ENCODE results near the gene ST3GAL5. TPM values are rescaled to one million over a fixed set of nuclear protein-coding genes. Genes with fewer than 3 reads are reported as not detected.
"Not testable (repeated sequence)": the region's sequence is repeated elsewhere in the genome, so short reads cannot be mapped to it uniquely, and the experiment has no call there.

Gene ST3GAL5
- total RNA-seq, 1 donor from 2014 or later, result 25.8 TPM

DNA sequence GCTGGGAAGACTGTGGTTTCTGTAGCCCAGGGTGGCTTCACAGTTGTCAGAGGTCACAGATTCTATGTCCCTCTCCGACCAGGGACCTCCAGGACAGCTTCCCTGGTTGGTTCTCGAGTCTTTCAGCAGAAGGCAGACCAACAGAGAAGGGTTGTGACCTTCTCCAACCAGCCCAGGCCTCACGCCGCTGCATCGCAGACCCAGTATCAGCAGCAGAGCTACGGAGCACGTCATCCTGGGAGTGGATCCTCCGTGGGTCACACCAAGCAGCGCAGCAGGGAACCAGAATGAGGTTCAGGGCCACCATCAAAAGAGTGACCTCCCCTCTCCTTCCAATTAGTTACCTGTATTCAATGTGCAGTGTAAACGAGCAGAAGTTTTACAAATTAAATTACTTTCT is 49.3 kb downstream of the ST3GAL5 start:
- Mint-ChIP-seq H3K27ac (no peak overlapping the region), H3K27me3 (ENCODE audit: low read depth) (no peaks in the 10 kb centered on the region), H3K4me1 (no peaks in the 10 kb centered on the region), H3K4me3 (no peak overlapping the region), H3K9me3 (peaks cover 32% of the 10 kb centered on the region), H3K36me3 (peaks cover 36% of the 10 kb centered on the region)
- DNase-seq (ENCODE audit: low spot score in 2 of 2, unreplicated experiment in 2 of 2), result no peak
- TF ChIP-seq, protein P1, sequence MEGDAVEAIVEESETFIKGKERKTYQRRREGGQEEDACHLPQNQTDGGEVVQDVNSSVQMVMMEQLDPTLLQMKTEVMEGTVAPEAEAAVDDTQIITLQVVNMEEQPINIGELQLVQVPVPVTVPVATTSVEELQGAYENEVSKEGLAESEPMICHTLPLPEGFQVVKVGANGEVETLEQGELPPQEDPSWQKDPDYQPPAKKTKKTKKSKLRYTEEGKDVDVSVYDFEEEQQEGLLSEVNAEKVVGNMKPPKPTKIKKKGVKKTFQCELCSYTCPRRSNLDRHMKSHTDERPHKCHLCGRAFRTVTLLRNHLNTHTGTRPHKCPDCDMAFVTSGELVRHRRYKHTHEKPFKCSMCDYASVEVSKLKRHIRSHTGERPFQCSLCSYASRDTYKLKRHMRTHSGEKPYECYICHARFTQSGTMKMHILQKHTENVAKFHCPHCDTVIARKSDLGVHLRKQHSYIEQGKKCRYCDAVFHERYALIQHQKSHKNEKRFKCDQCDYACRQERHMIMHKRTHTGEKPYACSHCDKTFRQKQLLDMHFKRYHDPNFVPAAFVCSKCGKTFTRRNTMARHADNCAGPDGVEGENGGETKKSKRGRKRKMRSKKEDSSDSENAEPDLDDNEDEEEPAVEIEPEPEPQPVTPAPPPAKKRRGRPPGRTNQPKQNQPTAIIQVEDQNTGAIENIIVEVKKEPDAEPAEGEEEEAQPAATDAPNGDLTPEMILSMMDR (IDR thresholded peaks at IDR 0.05; ENCODE audit: unreplicated experiment), result no peak

DNA sequence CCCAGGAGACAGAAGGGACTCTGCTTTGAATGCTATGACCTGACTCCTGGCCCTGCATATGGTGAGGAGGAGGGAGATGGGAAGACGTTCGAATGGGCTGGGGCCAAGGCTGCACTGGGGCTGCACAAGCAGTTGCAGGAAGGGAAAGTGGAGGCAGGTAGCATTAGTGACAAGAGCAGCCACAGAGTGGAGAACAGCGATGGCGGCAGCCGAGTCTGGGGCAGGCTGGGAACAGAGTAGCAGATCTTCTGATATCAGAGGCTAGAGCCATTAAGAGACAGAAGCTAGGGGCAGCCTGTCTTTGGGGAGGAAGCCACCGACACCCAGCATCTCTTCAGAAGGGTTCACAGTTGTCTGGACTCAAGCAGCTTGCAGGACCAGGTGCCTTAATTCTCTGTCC is 50.1 kb downstream of the ST3GAL5 start:
- Mint-ChIP-seq H3K9me3 (peaks cover 38% of the 10 kb centered on the region), H3K27me3 (ENCODE audit: low read depth) (no peaks in the 10 kb centered on the region), H3K27ac (no peak overlapping the region), H3K36me3 (peaks cover 34% of the 10 kb centered on the region), H3K4me1 (no peaks in the 10 kb centered on the region), H3K4me3 (no peak overlapping the region)
- no peak for DNase-seq (ENCODE audit: low spot score in 2 of 2, unreplicated experiment in 2 of 2)
- TF ChIP-seq, protein P1 (IDR thresholded peaks at IDR 0.05; ENCODE audit: unreplicated experiment), result no peak

GRCh38 chr2:85838181-85838580 is 50.6 kb downstream of the ST3GAL5 start:
- Mint-ChIP-seq H3K4me3 (no peak overlapping the region), H3K27me3 (ENCODE audit: low read depth) (no peaks in the 10 kb centered on the region), H3K4me1 (no peaks in the 10 kb centered on the region), H3K36me3 (peaks cover 29% of the 10 kb centered on the region), H3K27ac (no peak overlapping the region), H3K9me3 (peaks cover 38% of the 10 kb centered on the region)
- TF ChIP-seq, protein P1 (IDR thresholded peaks at IDR 0.05; ENCODE audit: unreplicated experiment), result no peak
- no peak for DNase-seq (ENCODE audit: low spot score in 2 of 2, unreplicated experiment in 2 of 2)

DNA sequence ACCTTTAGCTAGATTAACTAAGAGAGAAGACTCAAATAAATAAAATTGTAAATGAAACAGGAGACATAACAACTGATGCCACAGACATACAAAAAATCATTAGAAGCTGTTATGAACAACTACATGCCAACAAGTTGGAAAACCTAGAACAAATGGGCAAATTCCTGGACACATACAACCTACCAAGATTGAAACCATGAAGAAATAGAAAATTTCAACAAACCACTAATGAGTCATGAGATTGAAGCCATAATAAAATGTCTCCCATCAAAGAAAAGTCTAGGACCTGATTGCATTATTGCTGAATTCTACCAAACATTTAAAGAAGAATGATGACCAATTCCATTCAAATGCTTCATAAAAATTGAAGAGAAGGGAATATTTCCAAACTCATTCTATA is 54.3 kb downstream of the ST3GAL5 start:
- Mint-ChIP-seq H3K27me3 (ENCODE audit: low read depth) (no peaks in the 10 kb centered on the region), H3K4me1 (no peaks in the 10 kb centered on the region), H3K4me3 (no peak overlapping the region), H3K27ac (no peak overlapping the region), H3K9me3 (peaks cover 38% of the 10 kb centered on the region), H3K36me3 (peaks cover 10% of the 10 kb centered on the region)
- no peak for DNase-seq (ENCODE audit: low spot score in 2 of 2, unreplicated experiment in 2 of 2)
- TF ChIP-seq, protein P1 (IDR thresholded peaks at IDR 0.05; ENCODE audit: unreplicated experiment), result no peak

DNA sequence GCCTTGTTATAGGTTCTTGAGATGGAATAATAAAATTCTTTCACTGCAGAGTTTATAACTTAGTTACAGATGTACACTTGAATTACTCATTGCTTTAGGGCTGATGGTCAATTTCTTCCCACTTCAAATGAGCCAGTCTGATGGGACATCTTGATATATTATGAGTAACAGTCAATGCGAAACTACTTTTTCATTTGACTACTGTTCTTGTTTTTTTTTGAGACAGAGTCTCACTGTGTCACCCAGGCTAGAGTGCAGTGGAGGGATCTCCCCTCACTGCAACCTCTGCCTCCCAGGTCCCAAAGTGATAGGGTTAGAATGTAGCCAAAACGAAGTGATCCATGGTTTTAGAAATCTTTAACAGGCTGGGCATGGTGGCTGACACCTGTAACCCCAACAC is 57.1 kb downstream of the ST3GAL5 start:
- Mint-ChIP-seq H3K4me1 (peaks cover 10% of the 10 kb centered on the region), H3K36me3 (peaks cover 3% of the 10 kb centered on the region), H3K27me3 (ENCODE audit: low read depth) (peaks cover 1% of the 10 kb centered on the region), H3K9me3 (peaks cover 34% of the 10 kb centered on the region), H3K4me3 (no peak overlapping the region), H3K27ac (no peak overlapping the region)
- TF ChIP-seq, protein P1 (IDR thresholded peaks at IDR 0.05; ENCODE audit: unreplicated experiment), result no peak
- no peak for DNase-seq (ENCODE audit: low spot score in 2 of 2, unreplicated experiment in 2 of 2)

GRCh38 chr2:85830645-85831044 is 58.1 kb downstream of the ST3GAL5 start:
- Mint-ChIP-seq H3K4me3 (no peak overlapping the region), H3K27ac (no peak overlapping the region), H3K9me3 (peaks cover 26% of the 10 kb centered on the region), H3K4me1 (peaks cover 10% of the 10 kb centered on the region), H3K36me3 (peaks cover 3% of the 10 kb centered on the region), H3K27me3 (ENCODE audit: low read depth) (peaks cover 3% of the 10 kb centered on the region)
- no peak for DNase-seq (ENCODE audit: low spot score in 2 of 2, unreplicated experiment in 2 of 2)
- TF ChIP-seq, protein P1 (IDR thresholded peaks at IDR 0.05; ENCODE audit: unreplicated experiment), result no peak

GRCh38 chr2:85829394-85829793 is 59.4 kb downstream of the ST3GAL5 start:
- not testable (repeated sequence) for H3K4me3 Mint-ChIP-seq; DNase-seq (ENCODE audit: low spot score in 2 of 2, unreplicated experiment in 2 of 2); H3K27ac Mint-ChIP-seq; H3K27me3 Mint-ChIP-seq (ENCODE audit: low read depth); H3K36me3 Mint-ChIP-seq; H3K4me1 Mint-ChIP-seq
- peaks cover 15% of the 10 kb centered on the region for H3K9me3 Mint-ChIP-seq

Data from mesothelial cell of epicardium (in vitro differentiated cells).